CD4-positive, alpha-beta T cell treated with Interferon gamma for 1 hour (primary cell): ENCODE results near the gene PNLIPRP3.

Experiments used
- DNase-seq: peaks from one replicate; pipeline ENCODE4 v3.0.0-alpha.2; 2020

PNLIPRP3 gene

GRCh38 chr10:116451711-116452337 is 24.2 kb downstream of the PNLIPRP3 start:
- no peak for DNase-seq

GRCh38 chr10:116452338-116452720 is 24.7 kb downstream of the PNLIPRP3 start:
- no peak for DNase-seq

- no peak for DNase-seq
These were observed 29.8 kb downstream of the PNLIPRP3 start for GRCh38 chr10:116457488-116457887.

GRCh38 chr10:116460219-116460618 is 32.6 kb downstream of the PNLIPRP3 start:
- no peak for DNase-seq

GRCh38 chr10:116461680-116462079 is 34.0 kb downstream of the PNLIPRP3 start:
- no peak for DNase-seq

GRCh38 chr10:116464257-116464656 is 36.6 kb downstream of the PNLIPRP3 start:
- no peak for DNase-seq

- no peak for DNase-seq
These were observed 37.9 kb downstream of the PNLIPRP3 start for GRCh38 chr10:116465546-116465945.

- DNase-seq, result no peak
These were observed 39.2 kb downstream of the PNLIPRP3 start for GRCh38 chr10:116466715-116467422.

GRCh38 chr10:116469437-116469836 is 41.8 kb downstream of the PNLIPRP3 start:
- no peak for DNase-seq

GRCh38 chr10:116470071-116470470 is 42.4 kb downstream of the PNLIPRP3 start:
- no peak for DNase-seq

GRCh38 chr10:116470768-116471415 is 43.2 kb downstream of the PNLIPRP3 start:
- no peak for DNase-seq

GRCh38 chr10:116472891-116473290 is 45.2 kb downstream of the PNLIPRP3 start:
- no peak for DNase-seq

GRCh38 chr10:116475866-116476265 is 48.2 kb downstream of the PNLIPRP3 start:
- DNase-seq, result no peak

GRCh38 chr10:116476461-116476860 is 48.8 kb downstream of the PNLIPRP3 start:
- no peak for DNase-seq

- no peak for DNase-seq
These were observed 50.5 kb downstream of the PNLIPRP3 start for GRCh38 chr10:116477986-116478664.

- no peak for DNase-seq
These were observed 59.3 kb downstream of the PNLIPRP3 start for GRCh38 chr10:116486770-116487448.

- no peak for DNase-seq
These were observed 60.1 kb downstream of the PNLIPRP3 start for GRCh38 chr10:116487522-116488430.

GRCh38 chr10:116489460-116489859 is 61.8 kb downstream of the PNLIPRP3 start:
- DNase-seq, result no peak

GRCh38 chr10:116490028-116490662 is 62.5 kb downstream of the PNLIPRP3 start:
- no peak for DNase-seq

GRCh38 chr10:116504786-116505185 is 77.1 kb downstream of the PNLIPRP3 start:
- DNase-seq, result no peak

- DNase-seq, result no peak
These were observed 82.9 kb downstream of the PNLIPRP3 start for GRCh38 chr10:116510565-116510964.
